Vagina (tissue), 2 donors: ENCODE data around the gene NFAT5. TPM values are rescaled to one million over a fixed set of nuclear protein-coding genes. Genes with fewer than 3 reads are reported as not detected.

Source experiments
- DNase-seq, 2 donors: peaks; one replicate each; pipeline ENCODE4 v3.0.0-alpha.2; 2017; ENCODE audit errors: extremely low spot score in 2 of 2
- H3K27ac ChIP-seq: fragments of 200-600 bp; sonication (generic); one replicate; pipeline ENCODE4 v1.5.1; 2019
- H3K27me3 ChIP-seq: fragments of 200-600 bp; sonication (generic); one replicate; pipeline ENCODE4 v1.5.1; 2019
- H3K36me3 ChIP-seq, 2 donors: fragments of 200-600 bp; sonication (generic); one replicate each; pipeline ENCODE4 v1.5.1; 2017 to 2019
- H3K4me1 ChIP-seq: fragments of 200-600 bp; sonication (generic); one replicate; pipeline ENCODE4 v1.5.1; 2019
- H3K4me3 ChIP-seq, 2 donors: fragments of 200-600 bp; sonication (generic); 1 replicate in 1 of 2; 2 replicates in 1 of 2; pipeline ENCODE4 v1.5.1; 2016 to 2019
- H3K9me3 ChIP-seq: fragments of 200-600 bp; sonication (generic); one replicate; pipeline ENCODE4 v1.5.1; 2019
- CTCF ChIP-seq, 3 experiments: fragments of 450-650 bp in 2 of 3; fragments of 200-600 bp in 1 of 3; sonication (generic) in 1 of 3; IDR thresholded peaks; one replicate each; pipeline ENCODE4 v1.5.1; 2017 to 2019; ENCODE audit warnings: antibody characterized with exemption in 3 of 3, mild to moderate bottlenecking in 2 of 3, moderate library complexity in 2 of 3
- POLR2A ChIP-seq, 2 donors: fragments of 450-650 bp; IDR thresholded peaks; one replicate each; pipeline ENCODE4 v1.6.1; 2017; ENCODE audit warnings: antibody characterized with exemption in 2 of 2, mild to moderate bottlenecking in 2 of 2, moderate library complexity in 2 of 2
- POLR2AphosphoS5 ChIP-seq, 2 donors: sonication (generic); formaldehyde crosslinking; IDR thresholded peaks; one replicate each; pipeline ENCODE4 v1.9.0; 2017; ENCODE audit warnings: antibody characterized with exemption in 2 of 2, mild to moderate bottlenecking in 2 of 2, low read depth in 1 of 2; ENCODE audit not compliant: insufficient read depth in 1 of 2
- intact Hi-C: fragments of 100-400 bp; cut with DNase I; formaldehyde crosslinking; loops from one replicate; pipeline ENCODE4 v1.15.1; 2023
- total RNA-seq: library from RNA; depleted of rRNA; stranded (reverse); fragments of >200 nt; gene quantifications from one replicate; pipeline ENCODE4 v1.2.3, GENCODE V29; 2016

NFAT5 gene
- total RNA-seq, 1 donor from 2014 or later = 63.8 TPM

GRCh38 chr16:69616082-69616481 is 50.3 kb downstream of the NFAT5 start:
- intact Hi-C loops = no loop called here
- no peaks in the 10 kb centered on the region for H3K27me3 ChIP-seq
- H3K9me3 ChIP-seq = no peaks in the 10 kb centered on the region
- no peak for DNase-seq
- H3K4me3 ChIP-seq = no peak overlapping the region
- H3K4me1 ChIP-seq = peaks cover 75% of the 10 kb centered on the region
- no peaks in the 10 kb centered on the region for H3K36me3 ChIP-seq
- TF ChIP-seq CTCF (IDR thresholded peaks at IDR 0.05) = no peak
- no peak for TF ChIP-seq POLR2A (IDR thresholded peaks at IDR 0.05)
- no peak for TF ChIP-seq POLR2AphosphoS5 (IDR thresholded peaks at IDR 0.05; ENCODE audit: insufficient read depth in 1 of 2, low read depth in 1 of 2)
- H3K27ac ChIP-seq = no peak overlapping the region

DNA sequence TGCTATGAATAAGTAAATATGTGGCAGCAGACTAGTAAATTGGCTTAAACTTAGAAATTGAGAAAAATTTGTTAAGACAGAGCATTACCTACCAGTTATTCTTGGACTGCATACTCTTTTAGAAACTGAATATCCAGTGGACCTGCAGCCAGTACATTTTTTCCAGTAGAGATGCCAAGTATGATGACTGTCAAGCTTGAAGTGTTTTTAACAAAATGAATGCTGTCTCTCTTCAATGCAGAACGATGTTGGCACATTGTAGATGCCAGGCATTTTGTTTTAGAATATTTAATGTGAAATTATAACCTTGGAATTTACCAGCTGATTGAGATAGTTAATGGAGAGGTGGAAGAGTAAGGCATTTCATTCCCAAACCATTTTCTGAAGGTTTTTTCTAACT is 52.5 kb downstream of the NFAT5 start:
- TF ChIP-seq POLR2A (IDR thresholded peaks at IDR 0.05) (no peak), POLR2AphosphoS5 (IDR thresholded peaks at IDR 0.05; ENCODE audit: insufficient read depth in 1 of 2, low read depth in 1 of 2) (no peak), CTCF (IDR thresholded peaks at IDR 0.05) (no peak)
- Histone ChIP-seq H3K27me3 (no peaks in the 10 kb centered on the region), H3K4me1 (peaks cover 69% of the 10 kb centered on the region), H3K4me3 (no peak overlapping the region), H3K27ac (no peak overlapping the region), H3K9me3 (no peaks in the 10 kb centered on the region), H3K36me3 (no peaks in the 10 kb centered on the region)
- intact Hi-C loops = no loop called here
- no peak for DNase-seq

GRCh38 chr16:69618721-69619120 is 53.0 kb downstream of the NFAT5 start:
- Histone ChIP-seq H3K4me1 (peaks cover 65% of the 10 kb centered on the region), H3K27ac (peak overlapping the region; percentile 22)

GRCh38 chr16:69619514-69619913 is 53.7 kb downstream of the NFAT5 start:
- peaks cover 57% of the 10 kb centered on the region for H3K4me1 ChIP-seq
- H3K36me3 ChIP-seq = no peaks in the 10 kb centered on the region
- no peaks in the 10 kb centered on the region for H3K9me3 ChIP-seq
- DNase-seq = no peak
- H3K4me3 ChIP-seq = no peak overlapping the region
- peak overlapping the region; percentile 22 for H3K27ac ChIP-seq
- TF ChIP-seq POLR2A (IDR thresholded peaks at IDR 0.05) (no peak), CTCF (IDR thresholded peaks at IDR 0.05) (no peak), POLR2AphosphoS5 (IDR thresholded peaks at IDR 0.05; ENCODE audit: insufficient read depth in 1 of 2, low read depth in 1 of 2) (no peak)
- intact Hi-C loops = no loop called here
- no peaks in the 10 kb centered on the region for H3K27me3 ChIP-seq

More at GRCh38 chr16:69618721-69619120, 53.0 kb downstream of the NFAT5 start:
- intact Hi-C loops = no loop called here
- DNase-seq = no peak
- Histone ChIP-seq H3K27me3 (no peaks in the 10 kb centered on the region), H3K9me3 (no peaks in the 10 kb centered on the region), H3K4me3 (no peak overlapping the region), H3K36me3 (no peaks in the 10 kb centered on the region)
- TF ChIP-seq CTCF (IDR thresholded peaks at IDR 0.05) (no peak), POLR2A (IDR thresholded peaks at IDR 0.05) (no peak), POLR2AphosphoS5 (IDR thresholded peaks at IDR 0.05; ENCODE audit: insufficient read depth in 1 of 2, low read depth in 1 of 2) (no peak)

DNA sequence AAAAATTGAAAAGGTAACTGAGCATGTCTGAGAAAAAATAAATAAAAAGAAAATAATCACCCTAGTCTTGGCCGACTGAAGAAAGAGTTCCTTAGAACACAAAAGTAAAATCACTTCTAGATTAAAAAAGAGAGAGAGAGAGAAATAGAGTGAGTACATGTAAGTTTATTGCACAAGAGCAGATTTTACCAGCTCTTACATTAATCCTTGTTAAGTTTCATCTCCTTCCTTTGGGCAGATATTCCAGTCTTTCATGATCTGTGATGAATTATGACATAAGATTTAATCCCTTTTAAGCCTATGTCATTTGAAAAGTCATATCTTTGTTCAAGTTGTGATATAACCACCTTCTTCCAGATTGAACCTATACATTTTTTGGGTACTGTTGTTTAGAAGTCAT is 54.8 kb downstream of the NFAT5 start:
- Histone ChIP-seq H3K9me3 (no peaks in the 10 kb centered on the region), H3K27me3 (no peaks in the 10 kb centered on the region), H3K36me3 (no peaks in the 10 kb centered on the region), H3K27ac (no peak overlapping the region), H3K4me3 (no peak overlapping the region), H3K4me1 (peaks cover 48% of the 10 kb centered on the region)
- DNase-seq = no peak
- intact Hi-C loops = no loop called here
- TF ChIP-seq POLR2AphosphoS5 (IDR thresholded peaks at IDR 0.05; ENCODE audit: insufficient read depth in 1 of 2, low read depth in 1 of 2) (peak in 1 of 2 donors; percentile 42), POLR2A (IDR thresholded peaks at IDR 0.05) (no peak)
